HG03159 (cell line): ENCODE measurements around the gene ZNHIT1.
"Not testable (repeated sequence)": the region's sequence is repeated elsewhere in the genome, so short reads cannot be mapped to it uniquely, and the experiment has no call there.

Experiments used
- ATAC-seq: cut with Tn5 transposase; IDR thresholded peaks from one replicate; pipeline ENCODE4 v1.9.1; 2021; ENCODE audit warnings: mild to moderate bottlenecking, moderate library complexity; ENCODE audit not compliant: unreplicated experiment

The ZNHIT1 gene

DNA sequence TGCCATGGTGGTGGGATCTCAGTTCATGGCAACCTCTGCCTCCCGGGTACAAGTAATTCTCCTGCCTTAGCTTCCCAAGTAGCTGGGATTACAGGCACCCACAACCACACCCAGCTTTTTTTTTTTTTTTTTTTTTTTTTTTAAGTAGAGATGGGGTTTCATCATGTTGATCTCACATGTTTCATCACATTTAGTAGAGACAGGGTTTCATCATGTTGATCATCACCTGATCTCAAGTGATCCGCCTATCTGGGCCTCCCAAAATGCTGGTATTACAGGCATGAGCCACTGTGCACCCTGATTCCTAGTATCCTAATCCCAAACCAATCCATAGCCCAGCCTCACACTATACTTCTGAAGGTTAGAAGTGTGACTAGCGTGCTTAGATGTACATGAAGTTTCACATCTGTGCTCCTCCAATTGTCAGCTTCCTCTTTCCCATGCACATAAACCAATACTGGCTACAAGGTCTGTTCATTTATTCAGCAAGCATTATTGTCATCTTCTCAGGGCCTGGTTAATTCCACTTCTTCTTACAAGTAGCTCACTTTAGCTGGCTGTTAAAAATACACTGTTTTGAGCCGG is 31.0 kb upstream of the ZNHIT1 start:
- no peak for ATAC-seq

DNA sequence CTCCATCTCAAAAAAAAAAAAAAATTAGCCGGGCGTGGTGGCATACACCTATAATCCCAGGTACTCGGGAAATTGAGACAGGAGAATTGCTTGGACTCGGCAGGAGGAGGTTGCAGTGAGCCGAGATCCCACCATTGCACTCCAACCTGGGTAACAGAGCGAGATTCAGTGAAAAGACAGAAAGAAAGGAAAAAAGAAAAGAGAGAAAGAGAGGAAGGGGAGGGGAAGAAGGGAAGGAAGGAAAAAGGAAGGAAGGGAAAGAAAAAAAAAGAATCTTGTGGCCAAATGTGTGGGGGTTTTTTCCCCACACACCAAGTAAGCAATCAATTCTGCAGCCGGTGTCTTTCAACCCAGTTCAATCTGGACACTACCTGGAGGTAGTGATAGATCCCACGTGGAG is 28.9 kb upstream of the ZNHIT1 start:
- ATAC-seq, result no peak

DNA sequence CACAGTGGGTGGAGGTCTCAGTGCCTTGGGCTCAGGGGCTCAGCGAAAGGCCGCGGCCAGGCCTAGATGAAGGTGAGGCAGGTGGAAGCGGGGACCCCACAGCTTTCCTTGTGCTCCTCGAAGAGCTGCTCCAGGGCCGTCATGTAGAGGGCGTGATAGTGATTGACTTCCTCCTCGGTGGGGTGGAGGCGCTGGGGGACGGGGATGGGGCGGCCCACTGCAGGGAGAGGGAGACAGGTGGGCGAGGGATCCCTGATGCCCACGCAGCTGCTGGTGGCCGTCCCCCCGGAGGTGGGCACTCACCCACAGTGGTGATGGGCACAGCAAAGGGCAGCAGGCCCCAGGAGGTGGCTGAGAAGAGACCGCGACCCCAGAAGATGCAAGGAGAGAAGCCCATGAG is 22.1 kb upstream of the ZNHIT1 start:
- ATAC-seq, result no peak

DNA sequence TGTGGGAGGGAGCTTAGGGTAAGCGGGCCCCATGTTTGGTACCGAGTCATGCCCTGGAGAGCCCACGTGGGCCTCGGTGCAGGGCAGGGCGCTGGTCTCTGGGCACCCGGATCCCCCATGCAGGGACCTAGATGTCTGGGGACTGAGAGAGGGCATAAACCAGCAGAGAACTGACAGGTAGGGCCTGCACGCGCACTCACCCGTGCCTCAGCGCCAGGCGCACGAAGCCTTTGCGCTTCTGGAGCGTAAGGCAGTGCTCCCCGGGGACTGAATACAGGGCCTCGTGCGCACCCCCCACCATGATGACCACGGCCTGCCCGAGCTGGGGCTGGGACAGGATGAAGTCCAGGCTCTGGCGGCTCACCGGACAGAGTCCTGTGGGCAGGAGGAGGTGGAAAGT is 20.0 kb upstream of the ZNHIT1 start:
- no peak for ATAC-seq

DNA sequence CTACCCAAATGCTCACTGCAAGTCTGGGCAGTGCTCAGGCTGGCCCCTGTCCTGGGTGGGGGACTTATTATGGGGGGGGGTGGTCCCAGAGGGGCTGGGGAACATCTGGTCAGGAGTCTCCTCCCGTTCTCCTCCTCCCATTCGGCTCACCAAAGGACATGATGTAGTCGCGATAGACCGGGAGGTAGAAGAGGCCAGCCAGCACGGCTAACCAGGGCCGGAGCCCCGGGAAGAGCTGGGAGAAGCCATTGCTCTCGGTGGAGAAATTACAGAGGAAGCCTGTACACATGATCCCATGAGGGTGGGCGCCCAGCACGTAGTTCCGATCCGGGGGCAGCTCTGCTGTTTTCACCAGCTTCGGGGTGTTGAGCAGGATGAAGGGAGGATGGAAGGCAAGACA is 19.5 kb upstream of the ZNHIT1 start:
- no peak for ATAC-seq

DNA sequence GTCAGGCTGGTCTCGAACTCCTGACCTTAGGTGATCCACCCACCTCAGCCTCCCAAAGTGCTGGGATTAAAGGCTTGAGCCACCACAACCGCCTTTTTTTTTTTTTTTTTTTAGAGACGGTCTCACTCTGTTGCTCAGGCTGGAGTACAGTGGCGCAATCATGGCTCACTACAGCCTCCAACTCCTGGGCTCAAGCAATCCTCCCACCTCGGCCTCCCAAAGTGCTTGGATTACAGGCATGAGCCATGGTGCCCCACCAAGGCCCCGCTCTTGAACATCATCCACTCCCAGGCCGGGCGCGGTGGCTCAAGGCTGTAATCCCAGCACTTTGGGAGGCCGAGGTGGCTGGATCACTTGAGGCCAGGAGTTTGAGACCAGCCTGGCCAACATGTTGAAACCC is 18.4 kb upstream of the ZNHIT1 start:
- ATAC-seq, result not testable (repeated sequence)

DNA sequence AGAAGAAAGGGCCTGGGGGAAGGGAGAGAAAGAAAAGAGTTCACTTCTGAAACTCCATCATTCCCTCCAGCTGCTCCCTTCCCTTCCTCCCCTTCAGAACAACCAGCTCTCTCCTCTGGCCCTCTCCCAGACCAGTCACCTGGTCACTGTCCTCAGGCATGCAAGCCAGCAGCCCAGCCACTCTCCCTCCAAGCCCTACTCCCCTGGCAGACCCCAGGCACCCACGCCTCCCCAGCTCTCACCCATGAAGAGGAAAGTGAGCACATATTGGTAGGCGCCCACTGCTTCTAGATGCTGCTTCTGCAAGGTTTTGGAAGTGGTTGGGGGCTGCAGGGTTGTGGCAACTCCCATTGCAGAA is 17.5 kb upstream of the ZNHIT1 start:
- ATAC-seq, result no peak

DNA sequence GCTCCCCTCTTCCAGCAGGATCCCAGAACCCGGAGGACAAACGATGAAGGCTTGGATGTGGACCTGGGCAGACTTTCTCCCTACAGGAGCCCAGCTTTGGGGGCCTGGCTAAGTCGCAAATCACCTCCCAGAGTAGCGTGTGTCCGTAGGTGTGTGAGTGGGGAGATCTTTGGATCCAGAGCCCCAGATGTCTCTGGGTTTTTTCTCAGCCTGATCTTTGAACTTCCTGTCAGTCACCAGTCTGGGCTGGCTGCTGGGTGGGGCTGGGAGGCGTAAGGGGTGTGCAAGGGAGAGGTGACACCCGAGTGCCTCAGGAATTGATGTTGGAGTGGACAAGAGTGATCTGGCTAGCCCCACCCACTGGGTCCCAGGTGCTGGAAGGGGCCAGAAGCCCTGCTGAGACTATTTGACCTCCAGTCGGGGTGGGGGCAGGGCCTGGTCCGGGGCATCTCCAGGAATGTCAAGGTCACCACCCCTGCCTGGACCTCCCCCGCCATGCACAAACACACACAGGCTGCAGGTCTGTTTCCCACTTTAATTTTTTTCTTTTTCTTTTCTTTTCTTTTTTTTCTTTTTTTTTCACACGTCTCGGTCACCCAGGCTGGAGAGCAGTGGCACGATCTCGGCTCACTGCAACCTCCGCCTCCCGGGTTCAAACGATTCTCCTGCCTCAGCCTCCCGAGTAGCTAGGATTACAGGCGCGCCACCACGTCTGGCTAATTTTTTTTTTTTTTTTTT is 16.9 kb upstream of the ZNHIT1 start, which contains the start of gene MOGAT3:
Gene MOGAT3, minus strand, starts transcription at position 175 of the 738 bp plus-strand sequence. CDS start 182 bp downstream, outside the sequence.
- ATAC-seq, result no peak

DNA sequence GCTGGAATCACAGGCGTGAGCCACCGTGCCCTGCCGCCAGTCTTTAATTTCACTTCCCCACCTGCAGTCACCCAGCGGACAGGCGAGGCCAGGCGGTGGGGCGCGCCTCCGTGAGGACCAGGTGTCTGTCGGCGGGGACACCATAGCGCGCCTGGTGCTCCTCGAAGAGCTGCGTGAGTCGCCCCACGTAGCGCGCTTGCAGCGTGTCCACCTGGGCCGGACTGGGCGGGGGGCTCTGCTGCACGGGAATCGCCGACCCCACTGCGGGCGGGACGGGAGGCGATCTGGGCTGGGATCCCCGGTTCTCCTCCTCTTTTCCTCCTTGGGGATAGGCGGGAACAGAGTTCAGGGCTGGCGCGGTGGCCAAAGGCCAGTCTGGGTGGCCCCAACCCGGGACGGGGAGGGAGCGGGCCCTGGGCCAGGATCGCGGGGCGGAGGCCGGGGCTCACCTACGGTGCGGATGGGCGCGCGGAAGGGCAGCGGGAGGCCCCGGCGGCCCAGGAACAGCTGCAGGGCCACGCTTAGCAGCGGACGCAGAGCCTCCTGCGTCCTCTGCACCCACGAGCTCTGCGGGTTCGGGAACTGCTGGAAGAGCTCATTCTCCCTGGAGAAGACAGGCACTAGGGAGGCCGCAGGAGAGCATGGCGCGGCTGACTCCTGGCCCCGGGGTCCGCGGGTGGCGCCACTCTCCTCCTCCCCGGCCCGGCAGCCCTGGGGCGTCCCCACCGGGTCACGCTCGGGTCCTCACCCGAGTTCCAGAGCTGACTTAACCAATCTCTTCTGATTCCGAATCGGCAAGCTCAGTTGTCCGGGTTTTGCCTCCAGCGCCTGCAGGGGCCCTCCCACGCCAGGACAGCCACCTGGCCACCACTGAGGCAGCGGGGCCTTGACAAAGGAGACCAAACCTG is 16.0 kb upstream of the ZNHIT1 start:
- ATAC-seq, result no peak

DNA sequence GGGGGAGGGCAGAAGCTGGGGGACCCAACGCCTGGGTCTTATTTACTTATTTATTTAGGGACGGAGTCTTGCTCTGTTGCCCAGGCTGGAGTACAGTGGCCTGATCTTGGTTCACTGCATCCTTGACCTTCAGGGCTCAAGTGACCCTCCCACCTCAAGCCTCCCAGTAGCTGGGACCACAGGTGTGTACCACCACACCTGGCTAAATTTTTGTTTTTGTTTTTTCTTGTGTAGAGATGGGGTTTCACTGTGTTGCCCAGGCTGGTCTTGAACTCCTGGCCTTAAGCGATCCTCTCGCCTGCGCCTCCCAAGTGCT is 15.4 kb upstream of the ZNHIT1 start:
- ATAC-seq, result no peak

DNA sequence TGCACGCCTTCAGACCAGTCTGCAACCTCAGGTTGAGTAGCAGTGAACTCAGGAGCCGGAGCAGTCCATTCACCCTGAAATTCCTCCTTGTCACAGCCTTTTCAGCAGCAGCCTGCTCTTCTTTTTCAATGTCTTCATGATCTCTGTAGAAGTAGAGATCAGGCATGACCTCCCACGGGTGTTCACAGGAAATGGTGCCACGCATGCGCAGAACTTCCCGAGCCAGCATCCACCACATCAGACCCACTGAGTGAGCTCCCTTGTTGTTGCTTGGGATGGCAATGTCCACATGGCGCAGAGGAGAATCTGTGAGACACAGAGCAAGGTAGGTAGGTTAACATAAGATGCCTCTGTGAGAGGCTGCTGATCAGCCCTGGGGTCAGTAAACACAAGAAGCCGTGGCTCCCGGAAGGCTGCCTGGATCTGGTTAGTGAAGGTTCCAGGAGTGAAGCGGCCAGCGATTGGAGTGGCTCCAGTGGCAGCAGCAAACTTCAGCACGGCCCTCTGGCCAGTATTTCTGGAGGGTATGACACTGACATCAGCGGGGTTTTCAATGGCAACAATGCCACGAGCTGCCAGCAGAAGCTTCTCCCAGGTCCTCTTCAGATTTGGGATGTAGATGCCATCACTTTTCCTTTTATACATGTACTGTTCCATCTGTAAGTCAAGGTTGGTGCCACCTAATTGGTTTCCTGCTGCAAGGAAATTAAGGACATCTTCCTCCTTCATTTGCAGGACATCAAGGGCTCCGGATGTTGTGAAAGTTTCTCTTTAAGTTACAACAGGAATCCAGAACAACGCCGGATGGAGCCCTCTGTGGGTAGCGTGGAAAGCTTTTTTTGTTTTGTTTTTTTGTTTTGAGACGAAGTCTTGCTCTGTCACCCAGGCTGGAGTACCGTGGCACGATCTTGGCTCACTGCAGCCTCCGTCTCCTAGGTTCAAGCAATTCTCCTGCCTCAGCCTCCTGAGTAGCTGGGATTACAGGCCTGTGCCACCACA is 13.9 kb upstream of the ZNHIT1 start:
- ATAC-seq, result not testable (repeated sequence)

DNA sequence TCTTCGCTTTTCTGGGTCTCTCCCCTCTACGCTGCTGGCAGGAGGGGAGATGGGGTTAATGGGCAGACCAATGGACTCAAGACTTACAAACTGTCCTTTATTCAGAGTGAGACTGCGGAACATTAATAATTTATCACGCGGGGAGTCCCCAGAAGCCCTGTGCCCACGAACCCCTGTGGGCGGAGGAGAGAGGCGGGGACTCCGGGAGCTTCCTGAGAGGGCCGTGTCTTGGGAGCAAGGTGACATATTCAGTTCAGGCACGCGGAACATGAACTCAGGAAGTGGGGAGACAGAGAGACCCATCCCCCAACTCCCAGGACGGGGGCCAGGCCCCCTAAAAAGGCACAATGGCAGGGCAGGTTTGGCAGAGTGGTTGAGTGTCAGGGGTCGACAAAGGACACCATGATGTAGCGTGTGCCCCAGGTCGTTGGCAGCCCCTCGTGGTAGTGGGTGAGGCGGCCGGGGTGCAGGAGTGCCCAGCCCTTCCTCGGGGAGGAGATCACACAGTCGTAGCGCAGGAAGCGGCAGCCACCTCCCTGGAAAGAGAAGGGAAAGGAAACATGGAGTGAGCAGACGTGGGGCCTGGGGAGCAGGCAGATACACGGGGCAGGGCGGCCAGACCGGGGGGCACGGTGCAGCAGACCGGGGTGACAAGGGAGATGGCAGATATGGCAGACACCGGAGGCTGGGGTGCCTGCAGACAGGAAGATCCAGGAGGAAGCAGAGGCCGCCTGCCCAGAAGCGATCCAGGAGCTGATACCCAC is 11.9 kb upstream of the ZNHIT1 start:
- no peak for ATAC-seq

DNA sequence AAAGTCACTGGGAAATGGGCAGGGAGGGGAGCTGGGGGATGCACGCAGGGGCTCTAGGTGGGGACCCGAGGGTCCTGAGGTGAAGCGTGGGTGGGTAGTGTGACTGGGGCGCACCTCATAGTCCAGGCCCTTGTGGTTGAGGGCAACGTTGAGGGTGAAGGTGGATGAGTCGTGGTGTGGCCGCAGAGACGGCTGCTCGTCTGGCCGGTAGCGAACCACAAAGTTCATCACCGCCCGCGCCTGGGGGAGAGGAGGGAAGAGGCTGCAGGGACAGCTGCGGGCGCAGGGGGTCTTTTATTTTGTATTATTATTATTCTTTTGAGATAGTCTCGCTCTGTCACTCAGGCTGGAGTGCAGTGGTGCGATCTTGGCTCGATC is 11.3 kb upstream of the ZNHIT1 start:
- no peak for ATAC-seq

DNA sequence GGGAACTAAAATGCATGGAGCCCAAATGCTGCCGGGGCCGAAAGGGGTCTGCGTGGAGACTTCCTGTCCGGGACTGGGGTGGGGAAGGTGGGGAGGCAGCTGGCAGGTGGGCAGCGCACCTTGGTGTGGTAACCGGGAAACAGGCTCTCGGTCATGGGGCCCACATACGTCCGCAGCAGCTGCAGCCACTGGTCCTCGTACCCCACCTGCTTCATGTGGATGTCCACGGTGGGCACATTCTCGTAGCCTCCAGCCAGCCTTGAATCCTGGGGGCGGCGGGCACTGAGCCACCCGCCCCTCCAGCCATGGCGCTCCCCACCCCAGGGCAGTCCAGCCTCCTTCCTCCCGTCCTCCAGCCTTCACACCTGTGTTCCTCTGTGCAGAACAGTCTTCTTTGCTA is 10.5 kb upstream of the ZNHIT1 start:
- no peak for ATAC-seq

DNA sequence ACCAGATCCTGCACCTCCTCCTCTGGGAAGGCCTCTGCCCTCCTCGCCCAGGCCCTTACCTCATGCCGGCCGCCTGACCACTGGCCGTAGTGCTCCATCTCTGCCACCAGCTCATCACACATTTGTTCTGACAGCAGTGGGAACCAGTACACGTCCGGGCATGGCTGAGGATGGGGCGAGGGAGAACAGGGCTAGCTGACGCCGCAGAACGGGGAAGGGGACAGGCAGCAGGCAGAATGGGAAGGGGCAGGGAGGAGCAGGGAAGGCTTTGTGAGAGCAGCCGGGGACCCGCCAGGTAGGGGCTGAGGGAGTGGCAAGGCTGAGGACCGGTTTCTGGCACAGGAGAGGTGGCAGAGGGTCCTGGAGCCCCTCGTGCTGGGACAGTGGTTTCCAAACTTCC is 9.2 kb upstream of the ZNHIT1 start:
- no peak for ATAC-seq

DNA sequence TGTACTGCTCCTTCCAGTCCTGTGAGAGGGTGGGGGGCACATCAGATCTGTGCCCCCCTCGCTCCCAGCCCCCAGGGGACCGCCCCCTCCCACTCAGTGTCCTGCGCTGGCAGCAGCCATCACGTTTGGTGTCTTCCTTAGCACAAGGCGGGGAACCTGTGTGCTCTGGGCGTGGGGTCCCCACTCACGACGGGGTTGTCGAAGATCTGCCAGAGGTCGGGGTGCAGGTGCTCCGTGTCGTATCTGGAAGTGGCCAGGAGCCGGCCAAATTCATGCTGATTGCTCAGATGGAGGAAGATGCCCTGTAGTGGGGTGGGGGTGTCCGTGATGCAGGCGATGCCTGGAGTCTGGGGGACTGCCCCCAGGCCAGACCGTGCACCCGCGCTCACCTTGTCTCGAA is 7.8 kb upstream of the ZNHIT1 start:
- ATAC-seq, result no peak

DNA sequence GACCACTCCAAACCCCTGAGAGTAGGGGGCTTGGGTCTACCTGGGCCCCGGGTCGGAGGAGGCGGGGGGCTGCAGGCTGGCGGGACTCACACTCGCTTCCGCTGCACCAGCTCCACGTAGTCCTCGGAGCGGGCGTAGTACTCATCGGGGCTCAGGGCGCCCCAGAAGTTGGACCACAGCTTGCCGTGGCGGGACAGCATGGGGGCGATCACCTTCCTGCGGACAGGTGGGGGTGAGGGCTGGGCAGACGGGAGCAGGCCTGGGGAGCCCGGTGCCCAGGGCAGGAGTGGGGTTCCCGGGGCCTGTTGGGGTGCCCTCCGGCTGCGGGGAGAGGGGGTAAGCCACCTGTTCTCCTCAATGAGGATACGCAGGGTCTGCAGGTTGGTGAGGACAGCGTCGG is 6.5 kb upstream of the ZNHIT1 start:
- no peak for ATAC-seq

DNA sequence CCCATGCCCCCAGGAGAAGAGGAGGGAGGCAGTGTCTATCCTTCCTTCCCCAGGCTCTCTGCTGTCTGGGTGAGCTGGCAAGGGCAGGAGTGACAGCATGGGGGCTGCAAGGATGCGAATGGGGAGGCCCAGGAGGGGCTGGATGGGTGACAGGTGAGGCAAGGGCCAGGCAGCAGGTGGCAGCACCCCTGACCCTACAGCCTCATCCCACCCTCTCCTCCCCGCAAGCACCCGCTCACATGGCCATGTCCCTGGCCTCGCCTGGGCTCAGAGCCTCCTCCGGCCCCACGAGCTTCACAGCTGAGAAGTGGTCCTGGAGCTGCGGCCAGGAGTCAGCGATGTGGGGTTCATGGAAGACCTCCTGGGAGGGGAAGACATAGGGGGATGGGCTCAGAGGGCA is 6.0 kb upstream of the ZNHIT1 start:
- ATAC-seq, result no peak

DNA sequence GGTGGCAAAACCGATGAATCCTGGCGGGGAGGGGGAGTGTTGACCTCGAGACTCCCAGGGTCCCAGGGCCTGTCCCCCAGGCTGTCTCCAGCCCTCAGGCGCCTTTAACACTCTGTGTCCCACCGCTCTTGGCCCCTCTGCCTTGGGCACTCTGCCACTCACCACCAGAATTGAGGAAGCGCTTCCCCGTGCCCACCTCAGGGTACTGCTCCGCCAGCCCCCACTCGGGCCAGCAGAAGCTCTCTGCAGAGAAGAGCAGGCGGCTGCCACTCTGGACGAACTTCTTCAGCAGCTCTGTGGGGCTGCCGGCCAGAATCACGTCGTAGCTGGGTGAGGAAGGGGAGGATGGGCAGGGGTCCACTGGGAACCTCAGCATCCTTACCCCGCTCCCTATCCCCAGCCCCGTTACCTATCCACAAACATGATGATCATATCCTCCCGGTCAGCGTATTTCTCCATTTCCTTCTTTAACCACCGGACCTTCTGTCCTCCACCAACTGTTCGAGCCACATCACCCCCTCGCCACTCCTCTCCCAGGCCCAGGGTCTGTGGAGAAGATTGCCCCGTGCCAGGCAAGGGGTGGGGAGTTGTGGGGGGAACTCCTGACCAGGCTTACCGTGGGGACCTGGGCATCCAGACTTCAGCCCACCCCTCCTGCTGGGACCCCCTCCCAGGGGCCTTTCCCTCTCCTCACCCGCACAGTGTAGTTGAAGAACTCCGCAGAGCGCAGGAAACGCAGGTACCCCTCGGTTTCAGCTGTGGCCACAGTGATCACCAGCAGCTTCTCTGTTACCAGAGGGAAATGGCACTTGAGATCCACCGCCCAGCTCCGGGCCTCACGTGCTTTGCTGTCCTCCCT is 1.7 kb upstream of the ZNHIT1 start:
- no peak for ATAC-seq
